ENCODE data around the gene TAAR6. TPM values are rescaled to one million over a fixed set of nuclear protein-coding genes. Genes with fewer than 3 reads are reported as not detected.
"Not testable (repeated sequence)": the region's sequence is repeated elsewhere in the genome, so short reads cannot be mapped to it uniquely, and the experiment has no call there.

The TAAR6 gene
- total and polyA plus RNA-seq, 10 of the 15 experiments (the other 5 are each of a cell fraction or from before 2014, with no cell fraction given) = not detected

- Histone ChIP-seq H3K4me2 (ENCODE audit: control insufficient read depth, insufficient read depth) (no peak overlapping the region), H3K27me3 (replicated peaks in 1 of 2; ENCODE audit: control insufficient read depth in 2 of 2, insufficient read depth in 2 of 2, low read length in 1 of 2) (no peaks in the 10 kb centered on the region; a peak in 1 of 4 replicates), H3K36me3 (ENCODE audit: control insufficient read depth in 2 of 2, insufficient read depth in 2 of 2, low read length in 1 of 2) (no peaks in the 10 kb centered on the region), H2AFZ (ENCODE audit: control insufficient read depth, low read depth, low read length) (no peak overlapping the region), H3K79me2 (ENCODE audit: control insufficient read depth, insufficient read depth, low read length) (no peaks in the 10 kb centered on the region), H3K9ac (ENCODE audit: control insufficient read depth, insufficient read depth, low read length) (no peak overlapping the region), H3K27ac (ENCODE audit: control insufficient read depth, insufficient read depth) (no peak overlapping the region), H3K4me3 (no peak overlapping the region), H3K4me1 (ENCODE audit: control insufficient read depth, insufficient read depth, low read length) (no peaks in the 10 kb centered on the region), H4K20me1 (ENCODE audit: control insufficient read depth, insufficient read depth) (no peaks in the 10 kb centered on the region), H3K9me3 (replicated peaks; ENCODE audit: control insufficient read depth, insufficient read depth, low read length) (no peaks in the 10 kb centered on the region)
- DNase-seq (ENCODE audit: low read depth, low spot score) (peak; percentile 21), ATAC-seq (peak; percentile 96), FAIRE-seq (peak; percentile 71)
- ChIA-PET CTCF (interaction anchor here (0.6 to 3.0 kb wide), 24 partner anchors 8 to 1386 kb away, joined by 3 to 14 read pairs (median 5); partner anchors contain the start of genes SLC18B1 and STX7), POLR2A (no interaction called here), SMC1A (ENCODE audit: uncharacterized antibody, unreplicated experiment) (interaction anchor here (0.6 to 1.9 kb wide), 11 partner anchors 10 to 290 kb away, joined by 3 to 10 read pairs (median 3); partner anchors contain the start of gene SLC18B1), RAD21 (ENCODE audit: unreplicated experiment) (interaction anchor here (0.6 to 1.0 kb wide), 5 partner anchors 13 to 293 kb away, joined by 3 to 4 read pairs (median 4); no protein-coding TSS in a partner anchor)
- BruUV-seq (replicated peaks) = no TSS peak
- WGBS (ENCODE audit: insufficient coverage, insufficient replicate concordance, low lambda C conversion rate, missing lambda C conversion rate) = 1% methylated on average over 5 of the region's 9 CpGs
- intact Hi-C loops (cut with micrococcal nuclease; ENCODE audit: unreplicated experiment) (loop anchor here (1.0 to 10.0 kb wide), 5 partner anchors 138 to 433 kb away; partner anchors contain the start of gene SLC18B1), in situ Hi-C loops (cut with MboI) (no loop called here)
- no peak for TF ChIP-seq POLR2A (IDR thresholded peaks at IDR 0.05; ENCODE audit: low read depth, low read length)
- no peak for TF ChIP-seq WRNIP1 (IDR thresholded peaks at IDR 0.05; ENCODE audit: borderline replicate concordance, low read depth, low read length)
- TF ChIP-seq CTCF (IDR thresholded peaks at IDR 0.05 in 2 of 3, conservative IDR thresholded peaks at IDR 0.05 in 1 of 3; ENCODE audit: control insufficient read depth in 2 of 3, extremely low read depth in 1 of 3, insufficient read depth in 1 of 3, low read depth in 3 of 3, low read length in 3 of 3) = peak; percentile 57 to 74 (median 60); a peak in 5 of 6 replicates
- TF ChIP-seq ZNF217 (IDR thresholded peaks at IDR 0.05) = no peak
- peak; percentile 53; the same call in 1 of the 2 replicates for TF ChIP-seq SMC3 (IDR thresholded peaks at IDR 0.05; ENCODE audit: borderline replicate concordance, low read length)
- TF ChIP-seq YY1 (IDR thresholded peaks at IDR 0.05; ENCODE audit: low read depth, low read length) = 0 out of 2 replicates have a peak, but pooled peaks have one; percentile 13
- TF ChIP-seq RELB (IDR thresholded peaks at IDR 0.05; ENCODE audit: low read depth) = no peak
- TF ChIP-seq RAD21 (IDR thresholded peaks at IDR 0.05; ENCODE audit: insufficient read depth, low read depth, low read length) = peak; percentile 91
- no peak for TF ChIP-seq ZBTB4 (CRISPR knock-in tag; IDR thresholded peaks at IDR 0.05)
Measured at GRCh38 chr6:132530293-132530974, 39.7 kb upstream of the TAAR6 start.

- intact Hi-C loops (cut with micrococcal nuclease; ENCODE audit: unreplicated experiment) = loop anchor here (5.0 to 10.0 kb wide), 2 partner anchors 232 to 260 kb away; partner anchors contain the start of gene SLC18B1
- in situ Hi-C loops (cut with MboI) = not testable (repeated sequence)
- CTCF ChIA-PET = interaction anchor here (1.4 to 2.1 kb wide), 2 partner anchors 254 to 264 kb away, joined by 3 to 7 read pairs; partner anchors contain the start of gene SLC18B1
Measured at GRCh38 chr6:132534546-132534945, 35.6 kb upstream of the TAAR6 start.

More at GRCh38 chr6:132534546-132534945, 35.6 kb upstream of the TAAR6 start:
- H3K79me2 ChIP-seq (ENCODE audit: control insufficient read depth, insufficient read depth, low read length); H3K9ac ChIP-seq (ENCODE audit: control insufficient read depth, insufficient read depth, low read length); BruUV-seq (replicated peaks); ATAC-seq; H3K4me3 ChIP-seq; H2AFZ ChIP-seq (ENCODE audit: control insufficient read depth, low read depth, low read length); H3K27ac ChIP-seq (ENCODE audit: control insufficient read depth, insufficient read depth); POLR2A ChIA-PET; DNase-seq (ENCODE audit: low read depth, low spot score); H3K27me3 ChIP-seq (replicated peaks in 1 of 2; ENCODE audit: control insufficient read depth in 2 of 2, insufficient read depth in 2 of 2, low read length in 1 of 2); RAD21 ChIA-PET (ENCODE audit: unreplicated experiment); FAIRE-seq; H3K9me3 ChIP-seq (replicated peaks; ENCODE audit: control insufficient read depth, insufficient read depth, low read length); H4K20me1 ChIP-seq (ENCODE audit: control insufficient read depth, insufficient read depth); H3K4me2 ChIP-seq (ENCODE audit: control insufficient read depth, insufficient read depth); SMC1A ChIA-PET (ENCODE audit: uncharacterized antibody, unreplicated experiment); H3K4me1 ChIP-seq (ENCODE audit: control insufficient read depth, insufficient read depth, low read length); H3K36me3 ChIP-seq (ENCODE audit: control insufficient read depth in 2 of 2, insufficient read depth in 2 of 2, low read length in 1 of 2): not testable (repeated sequence)
- WGBS (ENCODE audit: insufficient coverage, insufficient replicate concordance, low lambda C conversion rate, missing lambda C conversion rate) = 30% methylated on average over 2 of the region's 2 CpGs

Data from GM12878 (cell line).